Activated CD4-positive, alpha-beta memory T cell treated with anti-CD3 and anti-CD28 coated beads for 36 hours (primary cell): ENCODE data around the gene ITFG2. TPM values are rescaled to one million over a fixed set of nuclear protein-coding genes. Genes with fewer than 3 reads are reported as not detected.
A peak's percentile ranks its signal among the peaks of the same experiment; 100 is the strongest.

ENCODE experiments used
- CTCF ChIA-PET: fragments of 350-600 bp; sonication (Branson Sonifier 250); formaldehyde crosslinking; loops from one replicate; lab custom pipeline; 2021; ENCODE audit warnings: antibody characterized with exemption, inconsistent platforms; lab: Charles Lee
- POLR2A ChIA-PET: fragments of 350-600 bp; sonication (Branson Sonifier 250); formaldehyde crosslinking; loops from one replicate; lab custom pipeline; 2021; ENCODE audit warnings: antibody characterized with exemption; lab: Charles Lee
- DNase-seq: peaks from one replicate; pipeline ENCODE4 v3.0.0-alpha.2; 2020
- H3K27ac Mint-ChIP-seq: one replicate; pipeline ENCODE4 v1.8.0; 2021; ENCODE audit warnings: mixed read lengths
- H3K27me3 Mint-ChIP-seq: one replicate; pipeline ENCODE4 v1.8.0; 2021; ENCODE audit warnings: mixed read lengths
- H3K36me3 Mint-ChIP-seq: one replicate; pipeline ENCODE4 v1.8.0; 2021; ENCODE audit warnings: mixed read lengths
- H3K4me1 Mint-ChIP-seq: one replicate; pipeline ENCODE4 v1.8.0; 2021; ENCODE audit warnings: low read depth, mixed read lengths
- H3K4me3 Mint-ChIP-seq: one replicate; pipeline ENCODE4 v1.8.0; 2021; ENCODE audit warnings: mild to moderate bottlenecking, mixed read lengths
- H3K9me3 Mint-ChIP-seq: one replicate; pipeline ENCODE4 v1.8.0; 2021; ENCODE audit warnings: mixed read lengths
- intact Hi-C: fragments of 100-400 bp; cut with micrococcal nuclease; formaldehyde crosslinking; loops from one replicate; pipeline ENCODE4 v1.15.1; 2023
- total RNA-seq, 2 experiments: library from RNA; stranded (reverse); gene quantifications; one replicate each; pipeline ENCODE4 v1.2.3, GENCODE V29; 2021

The ITFG2 gene
- total RNA-seq, 2 experiments from 2014 or later: 18.9 to 21.6 TPM

DNA sequence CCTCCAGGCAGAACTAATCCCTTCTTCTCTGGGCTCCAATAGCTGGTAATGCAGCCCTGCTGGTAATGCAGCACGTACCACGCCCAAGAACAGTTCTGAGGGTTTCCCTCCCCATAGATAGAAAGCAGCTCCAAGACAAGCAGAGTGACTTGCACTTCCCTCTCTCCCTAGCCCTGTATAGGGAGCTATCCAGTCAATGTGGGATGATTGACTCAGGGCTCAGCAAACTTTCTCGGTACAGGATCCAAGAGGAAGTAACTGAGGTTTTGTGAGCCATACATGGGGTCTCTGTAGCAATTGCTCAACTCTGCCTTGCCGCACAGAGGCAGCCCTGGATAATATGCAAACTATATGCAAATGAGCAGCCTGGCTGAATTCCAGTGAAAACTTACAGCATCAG is 33.2 kb upstream of the ITFG2 start:
- Mint-ChIP-seq H3K9me3 (no peaks in the 10 kb centered on the region), H3K4me1 (peaks cover 7% of the 10 kb centered on the region), H3K36me3 (no peaks in the 10 kb centered on the region), H3K27me3 (peaks cover 9% of the 10 kb centered on the region), H3K4me3 (no peak overlapping the region), H3K27ac (no peak overlapping the region)
- POLR2A ChIA-PET: no interaction called here
- DNase-seq: no peak
- intact Hi-C loops: no loop called here
- CTCF ChIA-PET: no interaction called here

DNA sequence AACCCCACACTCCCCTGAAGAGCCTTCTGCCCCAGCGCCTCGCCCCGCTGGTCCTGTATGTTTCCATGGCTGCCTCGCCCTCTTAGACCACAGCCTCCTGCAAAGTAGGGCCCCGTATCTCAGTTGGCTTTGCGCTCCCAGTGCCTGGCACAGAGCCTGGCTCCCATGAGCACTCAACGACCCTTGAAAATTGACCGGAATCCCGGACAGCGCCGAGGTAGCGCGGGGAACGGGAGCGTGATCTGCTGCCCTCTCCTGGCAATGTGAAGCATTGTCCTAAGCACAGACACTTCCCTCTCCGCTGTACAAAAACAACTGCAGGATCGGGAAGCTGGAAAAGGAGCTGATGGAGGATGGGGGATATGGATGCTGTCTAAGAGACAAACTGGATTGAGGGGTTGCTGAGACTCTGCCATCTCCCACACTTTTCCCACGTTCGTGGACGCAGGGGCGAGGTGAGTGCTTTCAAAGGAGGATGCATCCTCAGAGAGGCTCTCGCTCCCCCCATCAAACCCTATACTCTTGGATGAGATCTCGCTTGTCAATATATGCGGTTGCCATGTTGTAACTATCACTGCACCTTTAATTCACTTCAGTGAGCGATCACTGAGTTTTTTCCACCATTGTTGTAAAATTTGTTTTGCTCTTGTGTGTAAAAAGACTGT is 28.4 kb upstream of the ITFG2 start:
- Mint-ChIP-seq H3K4me1 (peaks cover 10% of the 10 kb centered on the region), H3K36me3 (no peaks in the 10 kb centered on the region), H3K9me3 (no peaks in the 10 kb centered on the region), H3K27ac (no peak overlapping the region), H3K4me3 (peak overlapping the region; percentile 48), H3K27me3 (peaks cover 10% of the 10 kb centered on the region)
- ChIA-PET CTCF (interaction anchor here (0.6 to 3.8 kb wide), 20 partner anchors 9 to 157 kb away, joined by 3 to 52 read pairs (median 4); partner anchors contain the start of genes FKBP4 and ITFG2), POLR2A (interaction anchor here (1.3 kb wide), 1 partner anchor 93 kb away, joined by 4 read pairs; no protein-coding TSS in a partner anchor)
- intact Hi-C loops: loop anchor here (1.0 kb wide), 1 partner anchor 101 kb away; no protein-coding TSS in a partner anchor
- DNase-seq: peak; percentile 58

DNA sequence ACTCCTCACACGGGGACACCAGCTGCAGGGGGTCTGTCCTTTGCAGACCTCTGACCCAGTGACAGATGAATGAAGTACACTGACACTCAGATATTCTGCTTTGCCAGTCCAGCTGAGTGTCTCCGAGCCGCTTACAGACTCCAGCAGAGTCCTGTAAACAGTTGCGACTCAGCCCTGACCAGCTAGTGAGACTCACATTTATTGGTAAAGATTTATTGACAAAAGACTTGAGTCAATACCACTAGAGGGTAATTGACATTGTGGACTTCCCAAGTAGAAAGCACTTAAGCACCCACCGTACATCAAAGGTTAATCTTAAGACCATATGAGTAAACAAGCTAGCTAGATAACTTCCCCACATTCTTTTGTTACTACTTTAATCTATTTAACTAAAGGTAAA is 27.5 kb upstream of the ITFG2 start:
- Mint-ChIP-seq H3K27me3 (peaks cover 10% of the 10 kb centered on the region), H3K36me3 (no peaks in the 10 kb centered on the region), H3K27ac (no peak overlapping the region), H3K4me1 (peaks cover 10% of the 10 kb centered on the region), H3K4me3 (no peak overlapping the region), H3K9me3 (no peaks in the 10 kb centered on the region)
- ChIA-PET POLR2A (no interaction called here), CTCF (interaction anchor here (0.9 to 3.8 kb wide), 8 partner anchors 8 to 103 kb away, joined by 3 to 52 read pairs (median 6); partner anchors contain the start of gene ITFG2)
- intact Hi-C loops: no loop called here
- DNase-seq: no peak

DNA sequence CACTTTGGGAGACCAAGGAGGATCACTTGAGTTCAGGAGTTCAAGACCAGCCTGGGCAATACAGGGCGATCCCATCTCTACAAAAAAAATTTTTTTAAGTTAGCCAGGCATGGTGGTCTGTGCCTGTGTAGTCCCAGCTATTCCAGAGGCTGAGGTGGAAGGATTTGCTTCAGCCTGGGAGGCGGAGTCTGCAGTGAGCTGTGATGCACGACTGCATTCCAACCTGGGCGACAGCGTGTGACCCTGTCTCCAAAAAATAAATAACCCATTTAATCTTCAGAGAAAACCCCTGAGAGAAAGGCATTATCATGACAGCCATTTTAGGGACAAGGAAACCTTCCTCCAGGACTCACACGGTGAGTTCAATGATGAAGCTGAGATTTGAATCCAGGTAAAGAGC is 21.4 kb upstream of the ITFG2 start:
- POLR2A ChIA-PET: no interaction called here
- Mint-ChIP-seq H3K4me1 (peaks cover 3% of the 10 kb centered on the region), H3K36me3 (peaks cover 1% of the 10 kb centered on the region), H3K9me3 (no peaks in the 10 kb centered on the region), H3K4me3 (no peak overlapping the region), H3K27me3 (no peaks in the 10 kb centered on the region), H3K27ac (no peak overlapping the region)
- intact Hi-C loops: no loop called here
- CTCF ChIA-PET: no interaction called here
- DNase-seq: no peak

DNA sequence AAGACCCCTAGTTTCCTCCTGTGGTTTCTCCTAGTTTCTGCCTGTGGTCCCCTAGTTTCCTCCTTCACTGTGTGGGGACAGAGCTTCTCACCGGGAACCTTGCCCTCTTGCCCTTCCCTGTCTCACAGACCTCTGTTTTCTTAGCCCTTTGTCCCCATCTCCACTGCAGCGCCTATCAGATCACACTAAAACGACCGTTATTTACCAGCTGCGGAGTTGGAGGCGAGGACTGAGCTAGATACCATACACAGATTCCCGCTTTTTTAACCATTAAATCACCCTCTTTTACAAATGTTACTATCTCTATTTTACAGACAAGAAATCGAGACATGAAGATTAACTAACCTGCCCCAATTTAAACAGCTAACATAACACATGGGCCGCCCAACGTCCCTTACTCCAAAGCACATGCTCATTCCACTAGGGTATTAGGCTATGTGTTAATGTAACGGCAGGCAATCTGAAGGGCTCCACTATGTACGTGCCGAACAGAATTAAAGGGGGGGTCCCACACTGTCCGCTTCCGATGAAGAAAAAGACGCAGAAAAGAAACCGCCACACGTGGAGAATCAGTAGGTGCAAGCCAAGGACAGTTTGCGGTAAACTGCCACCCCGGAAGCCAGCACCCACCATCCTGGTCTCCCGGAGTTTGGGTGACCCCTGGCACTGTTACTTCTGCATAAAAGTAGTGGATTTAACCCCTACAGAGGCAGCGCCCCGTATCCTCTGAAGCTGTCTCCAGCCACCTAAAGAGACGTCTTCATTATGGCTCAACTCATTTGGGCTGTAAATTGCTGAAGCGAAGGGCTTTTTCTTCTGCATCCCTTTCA is 19.6 kb upstream of the ITFG2 start:
- H3K27ac Mint-ChIP-seq: no peak overlapping the region
- DNase-seq: no peak
- H3K36me3 Mint-ChIP-seq: peaks cover 16% of the 10 kb centered on the region
- ChIA-PET POLR2A (no interaction called here), CTCF (interaction anchor here (1.1 kb wide), 2 partner anchors 8 to 9 kb away, joined by 3 to 5 read pairs; no protein-coding TSS in a partner anchor)
- no peaks in the 10 kb centered on the region for H3K27me3 Mint-ChIP-seq
- H3K4me1 Mint-ChIP-seq: peaks cover 21% of the 10 kb centered on the region
- H3K4me3 Mint-ChIP-seq: no peak overlapping the region
- intact Hi-C loops: no loop called here
- no peaks in the 10 kb centered on the region for H3K9me3 Mint-ChIP-seq

DNA sequence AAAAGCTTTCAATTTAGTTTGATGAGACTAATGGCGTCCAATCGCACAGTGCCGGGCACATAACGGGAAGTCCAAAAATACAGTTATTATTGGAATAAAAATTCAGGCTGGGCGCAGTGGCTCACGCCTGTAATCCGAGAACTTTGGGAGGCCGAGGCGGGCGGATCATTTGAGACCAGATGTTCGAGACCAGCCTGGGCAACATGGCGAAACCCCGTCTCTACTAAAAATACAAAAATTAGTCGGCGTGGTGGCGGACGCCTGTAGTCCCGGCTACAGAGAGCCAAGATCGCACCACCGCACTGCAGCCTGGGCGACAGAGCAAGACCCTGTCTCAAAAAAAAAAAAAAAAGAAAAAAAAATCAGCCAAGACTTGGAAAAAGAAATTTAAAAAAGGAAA is 18.9 kb upstream of the ITFG2 start:
- DNase-seq: no peak
- peak overlapping the region; percentile 42 for H3K4me3 Mint-ChIP-seq
- CTCF ChIA-PET: interaction anchor here (1.1 kb wide), 2 partner anchors 9 to 10 kb away, joined by 3 to 5 read pairs; no protein-coding TSS in a partner anchor
- no peaks in the 10 kb centered on the region for H3K9me3 Mint-ChIP-seq
- POLR2A ChIA-PET: no interaction called here
- peaks cover 22% of the 10 kb centered on the region for H3K4me1 Mint-ChIP-seq
- H3K27ac Mint-ChIP-seq: no peak overlapping the region
- intact Hi-C loops: no loop called here
- no peaks in the 10 kb centered on the region for H3K27me3 Mint-ChIP-seq
- peaks cover 22% of the 10 kb centered on the region for H3K36me3 Mint-ChIP-seq

DNA sequence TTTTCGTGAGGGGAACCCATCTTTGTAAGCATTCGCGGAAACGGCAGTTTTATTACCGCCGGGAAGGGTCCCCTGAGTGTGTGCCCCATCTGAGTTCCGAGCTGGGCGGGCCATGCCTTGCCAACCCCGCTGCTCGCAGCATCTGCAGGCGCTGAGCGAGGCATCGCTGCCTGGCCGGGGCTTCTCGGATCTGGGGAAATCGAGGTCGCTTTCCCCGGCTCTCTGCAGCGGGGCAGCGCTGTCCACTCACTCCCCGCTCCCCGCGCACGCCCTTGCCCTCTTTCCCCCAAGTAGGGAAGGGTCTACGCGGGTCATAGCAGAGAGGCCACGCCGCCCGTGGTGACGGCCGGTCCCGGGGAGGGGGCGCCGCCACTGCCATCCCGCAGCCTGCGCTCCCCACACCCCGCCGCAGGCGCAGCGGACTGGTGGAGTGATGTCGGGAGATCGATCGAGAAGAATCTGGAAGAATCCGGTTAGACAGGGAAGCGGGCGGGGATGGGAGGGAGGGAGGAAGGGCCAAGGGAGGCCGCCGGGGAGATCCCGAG is 18.2 kb upstream of the ITFG2 start:
- POLR2A ChIA-PET: interaction anchor here (1.7 kb wide), 1 partner anchor 103 kb away, joined by 13 read pairs; no protein-coding TSS in a partner anchor
- Mint-ChIP-seq H3K27me3 (no peaks in the 10 kb centered on the region), H3K4me3 (peak overlapping the region; percentile 73), H3K36me3 (peaks cover 28% of the 10 kb centered on the region), H3K27ac (no peak overlapping the region), H3K9me3 (no peaks in the 10 kb centered on the region), H3K4me1 (peaks cover 22% of the 10 kb centered on the region)
- CTCF ChIA-PET: interaction anchor here (2.0 to 2.5 kb wide), 2 partner anchors 11 to 19 kb away, joined by 12 to 20 read pairs; partner anchors contain the start of gene ITFG2
- no peak for DNase-seq
- intact Hi-C loops: loop anchor here (1.0 to 2.0 kb wide), 3 partner anchors 18 to 102 kb away; partner anchors contain the start of genes FOXM1, ITFG2 and RHNO1

DNA sequence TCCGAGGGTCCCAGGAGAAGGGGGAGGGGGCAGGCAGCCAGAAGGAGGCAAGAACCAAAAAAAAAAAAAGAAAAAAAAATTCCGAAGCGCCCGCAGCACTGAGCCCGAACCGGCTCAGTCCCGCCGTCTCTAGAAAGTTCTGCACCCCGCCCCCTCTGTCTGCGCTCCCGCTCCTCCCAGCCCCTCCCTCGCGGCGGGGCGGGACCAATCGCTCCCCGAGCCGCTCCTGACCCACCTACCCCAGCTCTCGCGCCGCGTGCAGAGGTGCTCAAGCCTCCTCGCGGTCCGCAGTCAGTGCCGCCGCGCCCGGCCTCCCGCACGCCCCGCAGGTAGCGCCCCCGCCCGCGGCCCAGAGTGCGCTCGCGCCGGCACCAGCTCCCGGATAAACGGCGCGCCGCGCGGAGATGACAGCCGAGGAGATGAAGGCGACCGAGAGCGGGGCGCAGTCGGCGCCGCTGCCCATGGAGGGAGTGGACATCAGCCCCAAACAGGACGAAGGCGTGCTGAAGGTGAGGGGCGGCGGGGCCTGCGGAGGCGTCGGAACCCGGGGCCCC is 17.7 kb upstream of the ITFG2 start, which contains the start of gene FKBP4:
FKBP4 (plus strand) TSS at position 235 of the 554 bp plus-strand sequence; CDS start at position 405, 170 bp downstream.
- Mint-ChIP-seq H3K27ac (peak within 1 kb of the TSS; percentile 23), H3K27me3 (no peaks in the 10 kb centered on the region), H3K9me3 (no peaks in the 10 kb centered on the region), H3K36me3 (peaks cover 33% of the 10 kb centered on the region), H3K4me3 (peak within 1 kb of the TSS; percentile 91), H3K4me1 (peaks cover 22% of the 10 kb centered on the region)
- intact Hi-C loops: loop anchor here (1.0 to 2.0 kb wide), 3 partner anchors 17 to 103 kb away; partner anchors contain the start of genes FOXM1, ITFG2 and RHNO1
- POLR2A ChIA-PET: interaction anchor here (1.5 to 1.7 kb wide), 2 partner anchors 10 to 104 kb away, joined by 4 to 13 read pairs; no protein-coding TSS in a partner anchor
- CTCF ChIA-PET: interaction anchor here (2.0 to 2.5 kb wide), 2 partner anchors 11 to 18 kb away, joined by 12 to 20 read pairs; partner anchors contain the start of gene ITFG2
- peak; percentile 93 for DNase-seq

DNA sequence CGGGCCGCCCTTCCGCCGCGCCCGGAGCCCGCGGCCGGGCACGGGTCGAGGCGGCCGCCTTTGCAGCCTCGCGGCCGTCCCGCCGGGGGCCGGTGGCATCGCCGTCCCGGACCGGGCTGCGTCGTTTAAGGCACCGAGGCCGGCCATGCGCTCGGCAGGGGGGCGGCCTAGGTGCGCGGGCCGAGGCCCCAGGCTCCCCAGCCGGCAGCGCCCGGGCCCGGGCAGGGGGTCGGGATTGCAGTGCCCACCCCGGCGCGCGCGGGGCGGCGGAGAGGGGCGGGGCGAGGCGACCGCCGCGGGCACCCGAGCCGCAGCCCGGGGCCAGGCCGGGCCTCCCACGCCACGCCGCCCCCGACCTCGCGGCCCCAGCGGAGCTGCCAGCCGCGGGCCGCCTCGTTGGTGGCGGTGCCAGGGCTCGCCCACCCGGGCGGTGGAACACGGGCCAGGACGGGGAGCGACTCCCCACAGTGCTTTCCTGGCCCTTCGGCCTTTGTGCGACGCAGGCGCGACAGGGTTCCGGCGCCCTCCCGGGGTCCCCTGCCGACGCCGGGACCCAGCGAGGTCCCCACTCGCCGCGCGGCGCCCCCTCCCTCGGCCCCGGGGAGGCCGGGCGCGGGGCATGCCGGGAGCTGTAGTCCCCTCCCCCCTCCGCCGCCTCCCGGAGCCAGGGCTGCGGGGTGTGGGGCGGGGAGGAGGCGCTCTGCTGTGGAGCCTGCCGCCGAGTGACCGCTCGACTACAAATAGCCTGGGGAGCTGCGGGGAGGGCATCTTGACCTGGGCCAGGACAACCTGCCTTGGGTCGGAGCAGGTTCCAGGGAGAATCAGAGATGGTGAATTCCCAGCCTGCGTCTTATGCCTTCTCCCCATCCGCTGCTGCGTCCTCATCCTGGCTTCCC is 16.9 kb upstream of the ITFG2 start:
- intact Hi-C loops: loop anchor here (2.0 kb wide), 1 partner anchor 81 kb away; the partner anchor contains the start of genes FOXM1 and RHNO1

DNA sequence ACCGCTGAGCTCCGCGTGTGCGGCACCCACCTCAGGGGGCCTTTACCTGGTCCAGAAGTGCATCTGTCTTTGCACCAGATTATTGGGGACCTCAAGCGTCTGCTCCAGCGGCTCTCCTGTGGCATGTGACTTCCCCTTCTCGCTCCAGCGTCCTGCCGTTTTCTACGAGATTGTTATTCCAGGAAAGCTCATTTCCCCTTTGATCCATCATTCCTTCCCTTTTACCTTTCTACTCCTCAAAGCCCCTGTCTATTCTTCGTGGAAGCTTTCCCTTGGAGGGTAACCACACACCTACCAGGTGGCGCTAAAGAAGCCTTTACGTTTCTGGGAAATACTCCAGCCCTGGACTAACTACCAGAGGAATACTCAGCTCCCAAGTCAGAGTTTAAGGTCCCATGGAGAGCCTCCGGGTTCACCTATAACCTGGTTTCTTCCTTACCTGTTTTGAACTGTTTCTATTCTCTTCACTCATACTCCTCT is 16.2 kb upstream of the ITFG2 start:
- H3K27me3 Mint-ChIP-seq: no peaks in the 10 kb centered on the region
- peak overlapping the region; percentile 91 for H3K4me3 Mint-ChIP-seq
- ChIA-PET CTCF (interaction anchor here (0.6 to 2.5 kb wide), 6 partner anchors 13 to 117 kb away, joined by 3 to 20 read pairs (median 5); partner anchors contain the start of gene ITFG2), POLR2A (interaction anchor here (1.3 to 1.5 kb wide), 2 partner anchors 8 to 61 kb away, joined by 4 read pairs; partner anchors contain the start of gene TEX52)
- intact Hi-C loops: no loop called here
- H3K9me3 Mint-ChIP-seq: no peaks in the 10 kb centered on the region
- H3K36me3 Mint-ChIP-seq: peaks cover 46% of the 10 kb centered on the region
- peak overlapping the region; percentile 71 for H3K27ac Mint-ChIP-seq
- H3K4me1 Mint-ChIP-seq: peaks cover 22% of the 10 kb centered on the region
- DNase-seq: no peak

More for the DNA sequence above, 16.9 kb upstream of the ITFG2 start:
- ChIA-PET POLR2A (interaction anchor here (1.3 to 1.7 kb wide), 3 partner anchors 9 to 104 kb away, joined by 4 to 13 read pairs (median 4); partner anchors contain the start of gene TEX52), CTCF (interaction anchor here (0.6 to 2.5 kb wide), 6 partner anchors 12 to 117 kb away, joined by 3 to 20 read pairs (median 5); partner anchors contain the start of gene ITFG2)
- no peaks in the 10 kb centered on the region for H3K9me3 Mint-ChIP-seq
- H3K4me3 Mint-ChIP-seq: peak overlapping the region; percentile 91
- peak overlapping the region; percentile 71 for H3K27ac Mint-ChIP-seq
- peaks cover 22% of the 10 kb centered on the region for H3K4me1 Mint-ChIP-seq
- H3K36me3 Mint-ChIP-seq: peaks cover 41% of the 10 kb centered on the region
- H3K27me3 Mint-ChIP-seq: no peaks in the 10 kb centered on the region
- peak; percentile 79 for DNase-seq
